Spleen (tissue), 11 donors: ENCODE results near the gene ALK. TPM values are rescaled to one million over a fixed set of nuclear protein-coding genes. Genes with fewer than 3 reads are reported as not detected.

Experiments used
- DNase-seq: peaks from one replicate; pipeline ENCODE4 v3.0.0-alpha.2; 2020
- H3K27ac ChIP-seq, 8 donors: fragments of 200-600 bp; sonication (generic) in 7 of 8; 1 replicate in 4 of 8; 2 replicates in 4 of 8; pipeline versions ENCODE4 v1.5.0 to v1.8.0; 2016 to 2021; ENCODE audit warnings: inconsistent platforms in 4 of 8, mild to moderate bottlenecking in 4 of 8, moderate library complexity in 1 of 8
- H3K27me3 ChIP-seq, 7 donors: fragments of 200-600 bp; sonication (generic) in 6 of 7; replicated peaks in 1 of 7; 1 replicate in 4 of 7; 2 replicates in 3 of 7; pipeline versions ENCODE4 v1.5.0 to v1.8.0; 2016 to 2021; ENCODE audit warnings: inconsistent platforms in 3 of 7, mild to moderate bottlenecking in 1 of 7
- H3K36me3 ChIP-seq, 6 donors: fragments of 200-600 bp; sonication (generic) in 5 of 6; 1 replicate in 4 of 6; 2 replicates in 2 of 6; pipeline versions ENCODE4 v1.5.0 to v1.8.0; 2016 to 2021; ENCODE audit warnings: inconsistent platforms in 2 of 6
- H3K4me1 ChIP-seq, 6 donors: fragments of 200-600 bp; sonication (generic) in 5 of 6; 1 replicate in 3 of 6; 2 replicates in 3 of 6; pipeline versions ENCODE4 v1.5.0 to v1.8.0; 2016 to 2021; ENCODE audit warnings: inconsistent platforms in 3 of 6
- H3K4me3 ChIP-seq, 8 donors: fragments of 200-600 bp; sonication (generic) in 7 of 8; 1 replicate in 4 of 8; 2 replicates in 4 of 8; pipeline versions ENCODE4 v1.5.0 to v1.8.0; 2016 to 2021; ENCODE audit warnings: inconsistent platforms in 4 of 8, mild to moderate bottlenecking in 4 of 8, moderate library complexity in 2 of 8
- H3K9me3 ChIP-seq, 8 donors: fragments of 200-600 bp; sonication (generic) in 7 of 8; 1 replicate in 4 of 8; 2 replicates in 4 of 8; pipeline versions ENCODE4 v1.5.0 to v1.8.0; 2016 to 2021; ENCODE audit warnings: inconsistent platforms in 4 of 8
- POLR2A ChIP-seq, 3 donors: fragments of 450-650 bp; IDR thresholded peaks; one replicate each; pipeline ENCODE4 v1.5.1; 2017; ENCODE audit warnings: antibody characterized with exemption in 3 of 3, mild to moderate bottlenecking in 1 of 3
- POLR2AphosphoS5 ChIP-seq, 3 donors: sonication (generic); formaldehyde crosslinking; IDR thresholded peaks; one replicate each; pipeline ENCODE4 v1.5.1; 2017; ENCODE audit warnings: antibody characterized with exemption in 3 of 3
- WGBS, 5 donors: extraction: QIAGEN DNeasy Blood & Tissue Kit in 3 of 5; methylation state at CpG; one replicate each; pipeline versions ENCODE4 v1.1.5 to v1.1.7; 2013 to 2018; 5-methylcytosine and 5-hydroxymethylcytosine counted together
- intact Hi-C: fragments of 100-400 bp; cut with DNase I; formaldehyde crosslinking; loops from one replicate; pipeline ENCODE4 v1.15.0; 2023; ENCODE audit warnings: low total_unique reads
- polyA plus RNA-seq, 3 donors: library from polyadenylated mRNA; stranded (reverse); fragments of 200-250 nt; gene quantifications; one replicate each; pipeline ENCODE4 v1.2.1, GENCODE V29; 2013
- total RNA-seq, 7 donors: library from RNA; depleted of rRNA in 3 of 7; stranded (reverse); fragments of >200 nt in 3 of 7; fragmentation: NEBNext Ultra II Directional in 4 of 7; extraction: Animal tissue kit (Norgen Biotek cat#: 25700) in 4 of 7; gene quantifications; one replicate each; pipeline versions ENCODE4 v1.1.0 to v1.2.1, GENCODE V29; 2016 to 2021
- TF ChIP-seq, protein P1 (sequence below), 11 experiments: fragments of 200-600 bp in 7 of 11; fragments of 450-650 bp in 4 of 11; sonication (generic) in 4 of 11; IDR thresholded peaks in 8 of 11; conservative IDR thresholded peaks in 3 of 11; 1 replicate in 7 of 11; 2 replicates in 4 of 11; pipeline versions ENCODE4 v1.4.0 to v1.8.0; 2016 to 2021; ENCODE audit warnings: antibody characterized with exemption in 11 of 11, inconsistent platforms in 4 of 11, mild to moderate bottlenecking in 1 of 11
- donor health status: healthy with polysubstance abuse.
- donor health status: DM: no; HTN: no; CAD: no; lungs with moderate emphysema.
- donor health status: DM: no; HTN: no; CAD: no.
- donor health status: Bipolar disorder and iron deficiency.
- donor health status: healthy.
- donor health status: DM: no; HTN: no; CAD: no.
- donor health status: DM: yes; HTN: yes; CAD: no.

The ALK gene
- total and polyA plus RNA-seq, 10 donors = 0.03 to 0.28 (median 0.06) TPM; not detected in 7

DNA sequence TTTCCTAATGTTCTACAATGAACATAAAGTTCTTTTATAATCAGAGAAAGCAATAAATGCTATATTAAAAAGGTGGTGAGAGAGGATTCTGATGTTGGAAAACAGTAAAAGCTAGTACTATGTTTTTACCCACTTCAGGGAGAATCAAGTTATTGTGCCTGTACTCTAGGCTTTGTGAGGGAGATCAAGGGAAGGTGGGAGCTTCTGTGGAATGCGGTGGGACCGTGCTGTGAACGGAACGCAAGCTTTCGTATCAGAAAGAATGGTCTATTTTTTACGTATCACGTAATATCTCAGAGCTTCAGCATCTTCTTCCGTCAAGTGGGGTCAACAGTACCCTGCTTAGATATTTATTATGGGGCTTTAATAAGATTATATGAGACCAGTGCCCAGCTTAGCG, 613.0 kb downstream of the ALK start:
- Histone ChIP-seq H3K4me3 (no peak overlapping the region), H3K9me3 (no peaks in the 10 kb centered on the region), H3K36me3 (no peaks in the 10 kb centered on the region), H3K4me1 (no peaks in the 10 kb centered on the region), H3K27ac (no peak overlapping the region), H3K27me3 (peaks cover 0 to 15% (median 0%) of the 10 kb centered on the region in 7 donors)
- TF ChIP-seq, protein P1, sequence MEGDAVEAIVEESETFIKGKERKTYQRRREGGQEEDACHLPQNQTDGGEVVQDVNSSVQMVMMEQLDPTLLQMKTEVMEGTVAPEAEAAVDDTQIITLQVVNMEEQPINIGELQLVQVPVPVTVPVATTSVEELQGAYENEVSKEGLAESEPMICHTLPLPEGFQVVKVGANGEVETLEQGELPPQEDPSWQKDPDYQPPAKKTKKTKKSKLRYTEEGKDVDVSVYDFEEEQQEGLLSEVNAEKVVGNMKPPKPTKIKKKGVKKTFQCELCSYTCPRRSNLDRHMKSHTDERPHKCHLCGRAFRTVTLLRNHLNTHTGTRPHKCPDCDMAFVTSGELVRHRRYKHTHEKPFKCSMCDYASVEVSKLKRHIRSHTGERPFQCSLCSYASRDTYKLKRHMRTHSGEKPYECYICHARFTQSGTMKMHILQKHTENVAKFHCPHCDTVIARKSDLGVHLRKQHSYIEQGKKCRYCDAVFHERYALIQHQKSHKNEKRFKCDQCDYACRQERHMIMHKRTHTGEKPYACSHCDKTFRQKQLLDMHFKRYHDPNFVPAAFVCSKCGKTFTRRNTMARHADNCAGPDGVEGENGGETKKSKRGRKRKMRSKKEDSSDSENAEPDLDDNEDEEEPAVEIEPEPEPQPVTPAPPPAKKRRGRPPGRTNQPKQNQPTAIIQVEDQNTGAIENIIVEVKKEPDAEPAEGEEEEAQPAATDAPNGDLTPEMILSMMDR (IDR thresholded peaks at IDR 0.05 in 8 of 11, conservative IDR thresholded peaks at IDR 0.05 in 3 of 11) = no peak
- no peak for TF ChIP-seq POLR2A (IDR thresholded peaks at IDR 0.05)
- TF ChIP-seq POLR2AphosphoS5 (IDR thresholded peaks at IDR 0.05) = no peak
- WGBS, 5 donors = 75 to 89% (median 79%) methylated on average over 9 of the region's 9 CpGs
- DNase-seq = no peak
- intact Hi-C loops = no loop called here

DNA sequence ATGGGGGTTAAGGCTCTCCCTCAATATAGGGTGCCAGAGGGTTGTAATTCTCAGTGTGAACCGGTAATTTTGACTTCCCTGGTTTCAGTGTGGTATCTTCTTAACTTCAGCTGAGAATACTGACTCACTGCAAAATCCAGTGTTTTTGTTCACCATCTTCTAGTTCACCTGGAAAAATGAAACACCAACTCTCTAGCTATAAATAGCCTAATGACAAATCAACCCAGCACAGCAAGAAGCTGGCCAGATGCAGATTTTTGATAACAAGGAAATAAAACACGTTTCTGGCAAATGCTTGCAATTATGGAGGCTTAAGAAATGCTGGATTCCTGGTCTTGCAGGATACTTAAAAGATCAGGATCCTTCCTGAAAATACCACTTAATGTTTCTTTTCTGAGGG, 613.9 kb downstream of the ALK start:
- no peaks in the 10 kb centered on the region for H3K4me1 ChIP-seq
- WGBS, 5 donors = 24 to 31% (median 27%) methylated on average over 2 of the region's 2 CpGs
- peaks cover 0 to 15% (median 0%) of the 10 kb centered on the region in 7 donors for H3K27me3 ChIP-seq

GRCh38 chr2:29305762-29306161, 615.6 kb downstream of the ALK start:
- Histone ChIP-seq H3K4me1 (no peaks in the 10 kb centered on the region), H3K27me3 (peaks cover 0 to 19% (median 0%) of the 10 kb centered on the region in 7 donors), H3K9me3 (no peaks in the 10 kb centered on the region), H3K36me3 (no peaks in the 10 kb centered on the region), H3K4me3 (no peak overlapping the region), H3K27ac (no peak overlapping the region)
- TF ChIP-seq POLR2A (IDR thresholded peaks at IDR 0.05) = no peak
- TF ChIP-seq, protein P1 (IDR thresholded peaks at IDR 0.05 in 8 of 11, conservative IDR thresholded peaks at IDR 0.05 in 3 of 11) = no peak
- TF ChIP-seq POLR2AphosphoS5 (IDR thresholded peaks at IDR 0.05) = no peak
- no peak for DNase-seq
- 79 to 88% (median 83%) methylated on average over 6 of the region's 6 CpGs for WGBS, 5 donors
- intact Hi-C loops = no loop called here

More for the DNA sequence above, 613.9 kb downstream of the ALK start:
- no peak overlapping the region for H3K4me3 ChIP-seq
- no peak overlapping the region for H3K27ac ChIP-seq
- no peaks in the 10 kb centered on the region for H3K36me3 ChIP-seq
- intact Hi-C loops = no loop called here
- TF ChIP-seq POLR2A (IDR thresholded peaks at IDR 0.05) = no peak
- H3K9me3 ChIP-seq = no peaks in the 10 kb centered on the region
- DNase-seq = no peak

GRCh38 chr2:29304399-29305060, 616.9 kb downstream of the ALK start:
- Histone ChIP-seq H3K9me3 (no peaks in the 10 kb centered on the region), H3K4me1 (no peaks in the 10 kb centered on the region), H3K4me3 (no peak overlapping the region), H3K27me3 (peaks cover 0 to 28% (median 0%) of the 10 kb centered on the region in 7 donors), H3K27ac (no peak overlapping the region), H3K36me3 (no peaks in the 10 kb centered on the region)
- no peak for TF ChIP-seq POLR2A (IDR thresholded peaks at IDR 0.05)
- TF ChIP-seq POLR2AphosphoS5 (IDR thresholded peaks at IDR 0.05) = no peak
- TF ChIP-seq, protein P1 (IDR thresholded peaks at IDR 0.05 in 8 of 11, conservative IDR thresholded peaks at IDR 0.05 in 3 of 11) = no peak
- WGBS, 5 donors = 61 to 81% (median 64%) methylated on average over 4 of the region's 4 CpGs
- DNase-seq = no peak
- intact Hi-C loops = no loop called here
